Testis (tissue), 2 donors: ENCODE results near the gene ELOVL1.

Source experiments
- CTCF ChIP-seq, 3 experiments: fragments of 450-650 bp in 2 of 3; fragments of 200-600 bp in 1 of 3; sonication (generic) in 1 of 3; IDR thresholded peaks; one replicate each; pipeline ENCODE4 v1.5.1; 2016 to 2019; ENCODE audit warnings: antibody characterized with exemption in 3 of 3, mild to moderate bottlenecking in 2 of 3, moderate library complexity in 1 of 3
- POLR2A ChIP-seq: fragments of 450-650 bp; IDR thresholded peaks from one replicate; pipeline ENCODE4 v1.6.1; 2017; ENCODE audit warnings: antibody characterized with exemption, mild to moderate bottlenecking, moderate library complexity

GRCh38 chr1:43345120-43345519 lies 22.7 kb downstream of the ELOVL1 start:
- no peak for TF ChIP-seq CTCF (IDR thresholded peaks at IDR 0.05)
- no peak for TF ChIP-seq POLR2A
